Adrenal gland (tissue), 5 donors: ENCODE measurements around the gene WDR49.

Source experiments
- CTCF ChIP-seq, 6 experiments: fragments of 450-650 bp in 4 of 6; fragments of 200-600 bp in 2 of 6; sonication (generic) in 1 of 6; IDR thresholded peaks; 1 replicate in 5 of 6; 2 replicates in 1 of 6; pipeline versions ENCODE4 v1.5.1 to v1.8.0; 2016 to 2021; ENCODE audit warnings: antibody characterized with exemption in 6 of 6, mild to moderate bottlenecking in 2 of 6, moderate library complexity in 1 of 6
- POLR2A ChIP-seq, 2 donors: fragments of 450-650 bp; IDR thresholded peaks; one replicate each; pipeline ENCODE4 v1.6.1; 2017; ENCODE audit warnings: antibody characterized with exemption in 2 of 2, mild to moderate bottlenecking in 2 of 2, moderate library complexity in 1 of 2
- donor health status: DM: no; HTN: no; CAD: no.

- TF ChIP-seq CTCF (IDR thresholded peaks at IDR 0.05) (no peak), POLR2A (IDR thresholded peaks at IDR 0.05) (no peak)
Measured at GRCh38 chr3:167671878-167672427, 18.2 kb upstream of the WDR49 start.
